ENCODE measurements around the gene COL1A1.

The COL1A1 gene

GRCh38 chr17:50167371-50167770, 34.1 kb downstream of the COL1A1 start:
- no peaks in the 10 kb centered on the region; the same call in 1 of the 2 replicates for H3K4me1 ChIP-seq (ENCODE audit: insufficient read depth, low read length)
- no peaks in the 10 kb centered on the region for H3K36me3 ChIP-seq (ENCODE audit: insufficient read depth, low read length)

GRCh38 chr17:50166518-50167181, 34.8 kb downstream of the COL1A1 start:
- Histone ChIP-seq H3K9me3 (ENCODE audit: insufficient read depth, low read depth, low read length) (no peaks in the 10 kb centered on the region), H3K27me3 (ENCODE audit: insufficient read depth, low read length) (0 out of 2 replicates have a peak, but pooled peaks cover 3% of the 10 kb centered on the region), H3K27ac (ENCODE audit: low read depth, low read length) (no peak overlapping the region), H3K4me1 (ENCODE audit: insufficient read depth, low read length) (no peaks in the 10 kb centered on the region; the same call in 1 of the 2 replicates), H3K9ac (ENCODE audit: low read depth, low read length) (no peak overlapping the region), H3K4me3 (ENCODE audit: low read length) (no peak overlapping the region), H3K36me3 (ENCODE audit: insufficient read depth, low read length) (no peaks in the 10 kb centered on the region)
- WGBS, result 82% methylated on average over 6 of the region's 7 CpGs

More at GRCh38 chr17:50167371-50167770, 34.1 kb downstream of the COL1A1 start:
- Histone ChIP-seq H3K4me3 (ENCODE audit: low read length) (no peak overlapping the region), H3K9me3 (ENCODE audit: insufficient read depth, low read depth, low read length) (no peaks in the 10 kb centered on the region), H3K27me3 (ENCODE audit: insufficient read depth, low read length) (no peaks in the 10 kb centered on the region), H3K9ac (ENCODE audit: low read depth, low read length) (no peak overlapping the region), H3K27ac (ENCODE audit: low read depth, low read length) (no peak overlapping the region)
- WGBS, result 88% methylated on average over 19 of the region's 19 CpGs

- WGBS, result 64% methylated on average over 15 of the region's 15 CpGs
- Histone ChIP-seq H3K4me1 (ENCODE audit: insufficient read depth, low read length) (no peaks in the 10 kb centered on the region; the same call in 1 of the 2 replicates), H3K36me3 (ENCODE audit: insufficient read depth, low read length) (no peaks in the 10 kb centered on the region), H3K9ac (ENCODE audit: low read depth, low read length) (no peak within 1 kb of the TSS), H3K27me3 (ENCODE audit: insufficient read depth, low read length) (0 out of 2 replicates have a peak, but pooled peaks cover 3% of the 10 kb centered on the region), H3K9me3 (ENCODE audit: insufficient read depth, low read depth, low read length) (no peaks in the 10 kb centered on the region), H3K4me3 (ENCODE audit: low read length) (no peak within 1 kb of the TSS), H3K27ac (ENCODE audit: low read depth, low read length) (no peak within 1 kb of the TSS)
Measured at GRCh38 chr17:50165867-50166517, 35.4 kb downstream of the COL1A1 start, which contains the start of gene SGCA. TSS of gene SGCA (plus strand) at chr17:50166005. CDS start at chr17:50166041, 36 bp downstream.

DNA sequence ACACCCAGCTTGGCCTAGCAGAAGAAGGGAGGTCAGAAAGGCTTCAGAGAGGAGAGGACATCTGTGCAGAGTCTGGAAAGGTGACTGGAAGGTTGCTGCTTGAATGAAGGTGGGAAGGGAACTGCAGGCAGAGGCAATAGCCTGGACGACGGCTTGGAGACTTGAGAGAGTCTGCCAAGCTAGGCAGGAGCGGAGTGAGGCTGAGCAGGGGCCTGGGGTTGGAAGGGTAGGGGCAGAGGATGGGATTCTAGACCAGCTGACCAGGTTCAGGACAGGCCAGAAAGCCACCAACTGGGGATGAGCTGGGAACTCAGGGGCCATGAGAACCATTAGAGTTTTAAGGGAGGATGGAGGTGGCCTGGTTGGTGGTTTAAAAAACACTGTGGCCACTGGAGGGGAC, 36.0 kb downstream of the COL1A1 start:
- Histone ChIP-seq H3K4me1 (ENCODE audit: insufficient read depth, low read length) (peaks cover 3% of the 10 kb centered on the region; the same call in 1 of the 2 replicates), H3K36me3 (ENCODE audit: insufficient read depth, low read length) (no peaks in the 10 kb centered on the region), H3K4me3 (ENCODE audit: low read length) (no peak overlapping the region), H3K27ac (ENCODE audit: low read depth, low read length) (no peak overlapping the region), H3K9me3 (ENCODE audit: insufficient read depth, low read depth, low read length) (no peaks in the 10 kb centered on the region), H3K27me3 (ENCODE audit: insufficient read depth, low read length) (0 out of 2 replicates have a peak, but pooled peaks cover 3% of the 10 kb centered on the region), H3K9ac (ENCODE audit: low read depth, low read length) (no peak overlapping the region)
- WGBS, result 90% methylated on average over 3 of the region's 3 CpGs

- no peak overlapping the region for H3K9ac ChIP-seq (ENCODE audit: low read depth, low read length)
- WGBS, result 90% methylated on average over 9 of the region's 9 CpGs
- H3K27ac ChIP-seq (ENCODE audit: low read depth, low read length), result no peak overlapping the region
- H3K27me3 ChIP-seq (ENCODE audit: insufficient read depth, low read length), result 0 out of 2 replicates have a peak, but pooled peaks cover 3% of the 10 kb centered on the region
- peaks cover 3% of the 10 kb centered on the region; the same call in 1 of the 2 replicates for H3K4me1 ChIP-seq (ENCODE audit: insufficient read depth, low read length)
- no peaks in the 10 kb centered on the region for H3K9me3 ChIP-seq (ENCODE audit: insufficient read depth, low read depth, low read length)
- H3K36me3 ChIP-seq (ENCODE audit: insufficient read depth, low read length), result no peaks in the 10 kb centered on the region
- no peak overlapping the region for H3K4me3 ChIP-seq (ENCODE audit: low read length)
Measured at GRCh38 chr17:50165066-50165465, 36.4 kb downstream of the COL1A1 start.

GRCh38 chr17:50164697-50164988, 36.8 kb downstream of the COL1A1 start:
- no peak overlapping the region for H3K27ac ChIP-seq (ENCODE audit: low read depth, low read length)
- H3K9ac ChIP-seq (ENCODE audit: low read depth, low read length), result no peak overlapping the region
- H3K4me3 ChIP-seq (ENCODE audit: low read length), result no peak overlapping the region
- H3K27me3 ChIP-seq (ENCODE audit: insufficient read depth, low read length), result 0 out of 2 replicates have a peak, but pooled peaks cover 3% of the 10 kb centered on the region
- 90% methylated on average over 2 of the region's 2 CpGs for WGBS
- H3K4me1 ChIP-seq (ENCODE audit: insufficient read depth, low read length), result peaks cover 3% of the 10 kb centered on the region; the same call in 1 of the 2 replicates
- no peaks in the 10 kb centered on the region for H3K9me3 ChIP-seq (ENCODE audit: insufficient read depth, low read depth, low read length)
- H3K36me3 ChIP-seq (ENCODE audit: insufficient read depth, low read length), result no peaks in the 10 kb centered on the region

GRCh38 chr17:50163843-50164696, 37.4 kb downstream of the COL1A1 start:
- Histone ChIP-seq H3K4me3 (ENCODE audit: low read length) (no peak overlapping the region), H3K9ac (ENCODE audit: low read depth, low read length) (no peak overlapping the region), H3K4me1 (ENCODE audit: insufficient read depth, low read length) (peaks cover 3% of the 10 kb centered on the region; the same call in 1 of the 2 replicates), H3K36me3 (ENCODE audit: insufficient read depth, low read length) (no peaks in the 10 kb centered on the region), H3K27me3 (ENCODE audit: insufficient read depth, low read length) (0 out of 2 replicates have a peak, but pooled peaks cover 3% of the 10 kb centered on the region), H3K27ac (ENCODE audit: low read depth, low read length) (no peak overlapping the region), H3K9me3 (ENCODE audit: insufficient read depth, low read depth, low read length) (no peaks in the 10 kb centered on the region)
- 84% methylated on average over 11 of the region's 11 CpGs for WGBS

GRCh38 chr17:50162466-50163254, 38.8 kb downstream of the COL1A1 start:
- peaks cover 3% of the 10 kb centered on the region; the same call in 1 of the 2 replicates for H3K4me1 ChIP-seq (ENCODE audit: insufficient read depth, low read length)
- H3K27ac ChIP-seq (ENCODE audit: low read depth, low read length), result no peak overlapping the region
- 89% methylated on average over 8 of the region's 8 CpGs for WGBS
- no peak overlapping the region for H3K4me3 ChIP-seq (ENCODE audit: low read length)
- no peaks in the 10 kb centered on the region for H3K9me3 ChIP-seq (ENCODE audit: insufficient read depth, low read depth, low read length)
- H3K36me3 ChIP-seq (ENCODE audit: insufficient read depth, low read length), result no peaks in the 10 kb centered on the region
- H3K27me3 ChIP-seq (ENCODE audit: insufficient read depth, low read length), result 0 out of 2 replicates have a peak, but pooled peaks cover 3% of the 10 kb centered on the region
- H3K9ac ChIP-seq (ENCODE audit: low read depth, low read length), result no peak overlapping the region

DNA sequence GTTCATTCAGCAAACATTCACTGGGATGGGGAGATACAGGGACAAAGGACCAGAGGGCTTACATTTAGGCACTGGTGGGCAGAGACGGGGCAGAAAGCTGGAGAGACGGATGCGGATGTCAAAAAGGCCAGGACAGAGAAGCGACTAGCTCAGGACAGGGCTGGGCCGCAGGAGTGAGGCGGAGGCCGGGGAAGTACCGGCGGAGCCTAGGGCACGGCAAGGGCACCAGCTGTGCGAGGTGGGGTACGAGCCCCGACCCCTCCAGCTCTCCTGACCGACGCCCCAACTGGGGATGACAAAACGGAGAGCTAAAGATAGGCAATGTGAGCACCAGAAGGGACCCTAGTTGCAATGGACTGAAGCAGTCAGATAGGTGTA, 39.5 kb downstream of the COL1A1 start:
- WGBS, result 73% methylated on average over 16 of the region's 16 CpGs
- H3K27ac ChIP-seq (ENCODE audit: low read depth, low read length), result no peak overlapping the region
- H3K4me1 ChIP-seq (ENCODE audit: insufficient read depth, low read length), result peaks cover 3% of the 10 kb centered on the region; the same call in 1 of the 2 replicates
- peak overlapping the region; percentile 42 for H3K9ac ChIP-seq (ENCODE audit: low read depth, low read length)
- peak overlapping the region; percentile 44 for H3K4me3 ChIP-seq (ENCODE audit: low read length)
- 0 out of 2 replicates have a peak, but pooled peaks cover 3% of the 10 kb centered on the region for H3K27me3 ChIP-seq (ENCODE audit: insufficient read depth, low read length)
- H3K36me3 ChIP-seq (ENCODE audit: insufficient read depth, low read length), result no peaks in the 10 kb centered on the region
- H3K9me3 ChIP-seq (ENCODE audit: insufficient read depth, low read depth, low read length), result no peaks in the 10 kb centered on the region
